Mesothelial cell of epicardium (in vitro differentiated cells): ENCODE data around the gene FGGY. TPM values are rescaled to one million over a fixed set of nuclear protein-coding genes. Genes with fewer than 3 reads are reported as not detected.
A peak's percentile ranks its signal among the peaks of the same experiment; 100 is the strongest.

Experiments
- DNase-seq, 2 experiments: peaks; one replicate each; pipeline ENCODE4 v3.0.0; 2021; ENCODE audit warnings: low spot score in 2 of 2; ENCODE audit not compliant: unreplicated experiment in 2 of 2
- H3K27ac Mint-ChIP-seq: 2 replicates; pipeline ENCODE4 v1.8.0; 2021; ENCODE audit warnings: mixed read lengths
- H3K27me3 Mint-ChIP-seq: 2 replicates; pipeline ENCODE4 v1.8.0; 2021; ENCODE audit warnings: low read depth, mixed read lengths
- H3K36me3 Mint-ChIP-seq: 2 replicates; pipeline ENCODE4 v1.8.0; 2021; ENCODE audit warnings: mixed read lengths
- H3K4me1 Mint-ChIP-seq: 2 replicates; pipeline ENCODE4 v1.8.0; 2021; ENCODE audit warnings: mixed read lengths
- H3K4me3 Mint-ChIP-seq: 2 replicates; pipeline ENCODE4 v1.8.0; 2021; ENCODE audit warnings: mild to moderate bottlenecking, moderate library complexity, mixed read lengths
- H3K9me3 Mint-ChIP-seq: 2 replicates; pipeline ENCODE4 v1.8.0; 2021; ENCODE audit warnings: mixed read lengths
- CTCF ChIP-seq: fragments of 200-600 bp; sonication (generic); IDR thresholded peaks from one replicate; pipeline ENCODE4 v1.5.0; 2021; ENCODE audit warnings: antibody characterized with exemption; ENCODE audit not compliant: unreplicated experiment
- total RNA-seq: library from RNA; stranded (reverse); gene quantifications from 3 replicates; pipeline ENCODE4 v1.2.1, GENCODE V29; 2021

Gene FGGY
- total RNA-seq, 1 donor from 2014 or later: 21.8 TPM

- Mint-ChIP-seq H3K27ac (peak overlapping the region; percentile 91), H3K4me3 (no peak overlapping the region), H3K9me3 (no peaks in the 10 kb centered on the region), H3K36me3 (no peaks in the 10 kb centered on the region), H3K27me3 (no peaks in the 10 kb centered on the region), H3K4me1 (peaks cover 66% of the 10 kb centered on the region)
- DNase-seq: no peak
- TF ChIP-seq CTCF: no peak
Measured at GRCh38 chr1:59397139-59397858, 100.4 kb downstream of the FGGY start.

DNA sequence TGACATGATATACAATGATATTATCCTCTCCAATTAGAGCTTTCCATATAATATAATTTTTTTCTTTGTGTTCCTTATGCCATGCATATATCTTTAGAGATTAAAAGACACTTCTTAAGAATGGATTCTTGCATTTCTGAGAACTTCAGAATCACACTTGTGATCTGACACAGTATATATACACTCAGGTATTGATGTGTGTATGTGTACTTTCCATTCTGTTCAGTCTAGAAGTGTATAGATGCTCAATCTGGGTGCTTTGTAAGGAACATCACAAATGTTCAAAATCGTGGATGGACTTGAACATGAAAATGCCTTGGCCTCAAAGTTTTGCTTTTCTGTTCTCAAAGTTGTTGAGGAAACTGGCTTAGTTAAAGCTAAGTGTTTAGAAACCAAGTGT is 102.7 kb downstream of the FGGY start:
- H3K27ac Mint-ChIP-seq: no peak overlapping the region
- H3K4me1 Mint-ChIP-seq: peaks cover 63% of the 10 kb centered on the region
- H3K36me3 Mint-ChIP-seq: no peaks in the 10 kb centered on the region
- DNase-seq: no peak
- TF ChIP-seq CTCF: no peak
- no peaks in the 10 kb centered on the region for H3K27me3 Mint-ChIP-seq
- H3K4me3 Mint-ChIP-seq: no peak overlapping the region
- no peaks in the 10 kb centered on the region for H3K9me3 Mint-ChIP-seq

DNA sequence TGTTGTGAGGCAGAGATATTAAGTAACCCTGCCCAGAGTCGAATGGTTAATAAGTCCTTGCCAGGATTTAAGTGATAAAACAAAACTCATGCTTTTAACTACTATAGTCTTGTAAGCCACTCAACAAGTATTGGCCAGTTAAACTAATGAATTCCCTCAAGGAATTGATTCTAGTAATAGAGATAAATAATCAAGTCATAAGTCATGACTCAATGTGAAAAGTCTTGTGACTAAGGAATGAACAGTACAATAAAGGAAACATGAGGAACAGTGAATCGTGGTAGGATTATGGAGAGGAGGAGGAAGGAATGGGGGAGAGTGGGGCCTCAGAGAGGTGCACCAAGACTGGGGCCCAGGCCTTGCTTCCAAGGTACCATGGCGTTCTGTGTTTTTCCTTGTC is 104.7 kb downstream of the FGGY start:
- Mint-ChIP-seq H3K4me3 (no peak overlapping the region), H3K27ac (peak overlapping the region; percentile 32), H3K9me3 (no peaks in the 10 kb centered on the region), H3K4me1 (peaks cover 67% of the 10 kb centered on the region), H3K36me3 (no peaks in the 10 kb centered on the region), H3K27me3 (no peaks in the 10 kb centered on the region)
- no peak for TF ChIP-seq CTCF
- no peak for DNase-seq

DNA sequence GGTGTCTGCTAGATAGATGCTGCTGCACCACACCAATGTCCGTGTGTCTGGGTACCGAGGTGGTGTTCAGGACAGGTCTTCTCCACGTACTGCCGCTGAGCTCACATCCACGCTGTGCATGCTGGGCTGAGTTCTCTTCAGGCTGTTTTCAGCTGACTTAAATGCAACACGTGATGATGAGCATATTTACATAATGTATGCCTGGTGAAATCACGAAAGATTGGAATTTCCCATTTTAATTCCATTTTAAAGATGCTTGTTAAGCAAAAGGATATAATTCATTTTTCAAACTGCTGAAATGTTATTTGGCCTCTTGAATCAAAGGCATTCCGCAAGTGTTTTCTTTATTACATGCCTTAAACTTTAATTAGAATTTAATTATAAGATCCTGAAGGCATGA is 107.9 kb downstream of the FGGY start:
- H3K4me1 Mint-ChIP-seq: peaks cover 77% of the 10 kb centered on the region
- TF ChIP-seq CTCF: no peak
- no peak overlapping the region for H3K4me3 Mint-ChIP-seq
- peaks cover 3% of the 10 kb centered on the region for H3K36me3 Mint-ChIP-seq
- no peaks in the 10 kb centered on the region for H3K9me3 Mint-ChIP-seq
- no peaks in the 10 kb centered on the region for H3K27me3 Mint-ChIP-seq
- DNase-seq: no peak
- peak overlapping the region; percentile 92 for H3K27ac Mint-ChIP-seq

GRCh38 chr1:59406437-59407164 is 109.7 kb downstream of the FGGY start:
- no peak for DNase-seq
- Mint-ChIP-seq H3K4me1 (peaks cover 74% of the 10 kb centered on the region), H3K4me3 (no peak overlapping the region), H3K36me3 (peaks cover 3% of the 10 kb centered on the region), H3K27me3 (no peaks in the 10 kb centered on the region), H3K27ac (peak overlapping the region; percentile 89), H3K9me3 (no peaks in the 10 kb centered on the region)
- TF ChIP-seq CTCF: no peak
